Stimulated activated CD4-positive, alpha-beta T cell treated with anti-CD3 and anti-CD28 coated beads, Interleukin-4, amount 100 ng/mL, for 1 hour (primary cell): ENCODE results near the gene LYRM1.
"Not testable (repeated sequence)": the region's sequence is repeated elsewhere in the genome, so short reads cannot be mapped to it uniquely, and the experiment has no call there.

ENCODE experiments used
- DNase-seq: peaks from one replicate; pipeline ENCODE4 v3.0.0-alpha.2; 2020

Gene LYRM1

DNA sequence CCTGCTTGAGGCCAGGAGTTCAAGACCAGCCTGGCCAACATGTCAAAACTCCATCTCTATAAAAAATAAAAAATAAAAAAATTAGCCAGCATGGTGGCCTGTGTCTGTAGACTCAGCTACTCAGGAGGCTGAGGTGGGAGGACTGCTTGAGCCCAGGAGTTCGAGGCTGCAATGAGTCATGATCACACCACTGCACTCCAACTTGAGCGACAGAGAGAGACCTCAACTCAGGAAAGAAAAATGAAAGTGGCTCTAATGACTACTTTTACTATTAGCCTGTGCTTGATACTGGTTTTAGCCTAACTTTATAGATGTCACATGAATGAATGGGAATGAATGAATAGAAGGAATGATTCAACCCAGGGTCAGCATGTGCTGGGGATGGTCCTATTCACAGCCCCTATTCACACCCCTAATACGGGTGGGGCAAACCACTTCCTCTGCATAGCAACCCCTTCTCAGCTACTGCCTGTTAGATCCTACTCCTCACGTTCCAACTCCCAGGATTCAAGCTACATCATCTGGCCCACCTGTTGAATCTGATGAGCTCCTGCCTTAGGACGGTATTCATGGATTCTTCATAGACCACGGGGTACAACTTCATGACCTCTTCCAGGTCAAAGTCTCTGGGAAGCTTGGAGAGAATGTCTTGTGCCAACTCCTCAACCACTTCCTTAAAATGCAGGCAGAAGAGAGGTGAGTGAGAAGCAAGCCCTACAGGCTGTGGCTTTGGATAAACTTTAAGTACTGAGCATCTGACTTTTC lies 40.5 kb downstream of the LYRM1 start:
- no peak for DNase-seq

DNA sequence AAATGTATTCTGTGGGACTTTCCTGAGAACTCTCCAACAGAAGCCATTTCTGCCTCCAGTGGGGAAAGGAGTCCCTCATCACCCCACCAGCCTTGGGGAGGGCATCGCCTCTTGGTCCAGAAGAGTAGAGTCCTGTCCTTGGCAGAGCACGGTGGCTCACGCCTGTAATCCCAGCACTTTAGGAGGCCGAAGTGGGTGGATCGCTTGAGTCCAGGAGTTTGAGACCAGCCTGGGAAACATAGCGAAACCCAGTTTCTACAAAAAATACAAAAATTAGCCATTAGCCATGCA lies 41.0 kb downstream of the LYRM1 start:
- DNase-seq, result no peak

DNA sequence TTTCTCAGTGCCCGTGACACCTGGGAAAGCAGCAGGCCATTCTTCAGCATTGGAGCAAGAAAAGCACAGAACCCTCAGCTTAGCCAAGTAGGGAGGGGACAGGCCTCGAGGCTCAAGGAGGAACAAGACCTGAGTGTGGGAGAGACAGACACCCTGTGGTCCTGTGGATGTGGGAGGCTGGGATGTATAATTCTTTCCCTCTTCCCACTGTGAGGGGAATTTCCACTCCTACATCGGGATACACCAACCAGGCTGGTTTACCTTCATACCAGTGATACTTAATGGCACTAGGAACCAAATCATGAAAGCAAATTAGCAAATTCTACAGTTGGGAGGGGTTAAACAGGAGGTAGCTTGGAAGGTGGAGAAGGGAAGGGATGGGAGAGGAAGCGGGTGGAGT lies 41.7 kb downstream of the LYRM1 start:
- DNase-seq, result no peak

DNA sequence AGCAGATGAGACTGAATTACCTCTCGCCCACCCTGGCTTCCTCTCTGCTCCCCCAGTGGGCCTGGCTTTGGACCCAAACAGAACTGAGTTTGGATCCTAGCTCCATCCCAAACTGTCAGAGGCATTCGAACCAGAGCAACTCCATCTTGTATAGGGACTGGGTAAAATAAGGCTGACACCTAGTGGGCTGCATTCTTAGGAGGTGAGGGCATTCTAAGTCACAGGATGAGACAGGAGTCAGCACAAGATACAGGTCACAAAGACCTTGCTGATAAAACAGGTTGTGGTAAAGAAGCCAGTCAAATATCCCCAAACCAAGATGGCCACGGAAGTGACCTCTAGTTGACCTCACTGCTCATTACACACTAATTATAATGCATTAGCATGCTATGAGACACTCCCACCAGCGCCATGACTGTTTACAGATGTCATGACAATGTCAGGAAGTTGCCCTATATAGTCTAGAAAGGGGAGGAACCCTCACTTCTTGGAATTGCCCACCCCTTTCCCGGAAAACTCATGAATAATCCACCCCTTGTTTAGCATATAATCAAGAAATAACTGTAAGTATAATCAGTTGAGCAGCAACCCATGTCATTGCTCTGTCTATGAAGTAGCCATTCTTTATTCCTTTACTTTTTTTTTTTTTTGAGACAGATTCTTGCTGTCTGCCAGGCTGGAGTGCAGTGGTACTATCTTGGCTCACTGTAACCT lies 44.4 kb downstream of the LYRM1 start:
- DNase-seq, result peak; percentile 21

DNA sequence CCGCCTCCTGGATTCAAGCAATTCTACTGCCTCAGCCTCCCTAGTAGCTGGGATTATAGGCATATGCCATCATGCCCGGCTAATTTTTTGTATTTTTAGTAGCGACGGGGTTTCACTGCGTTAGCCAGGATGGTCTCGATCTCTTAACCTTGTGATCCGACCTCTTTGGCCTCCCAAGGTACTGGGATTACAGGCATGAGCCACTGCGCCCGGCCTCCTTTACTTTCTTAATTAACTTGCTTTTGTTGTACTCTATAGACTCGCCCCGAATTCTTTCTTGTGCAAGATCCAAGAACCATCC lies 45.0 kb downstream of the LYRM1 start:
- DNase-seq, result not testable (repeated sequence)

DNA sequence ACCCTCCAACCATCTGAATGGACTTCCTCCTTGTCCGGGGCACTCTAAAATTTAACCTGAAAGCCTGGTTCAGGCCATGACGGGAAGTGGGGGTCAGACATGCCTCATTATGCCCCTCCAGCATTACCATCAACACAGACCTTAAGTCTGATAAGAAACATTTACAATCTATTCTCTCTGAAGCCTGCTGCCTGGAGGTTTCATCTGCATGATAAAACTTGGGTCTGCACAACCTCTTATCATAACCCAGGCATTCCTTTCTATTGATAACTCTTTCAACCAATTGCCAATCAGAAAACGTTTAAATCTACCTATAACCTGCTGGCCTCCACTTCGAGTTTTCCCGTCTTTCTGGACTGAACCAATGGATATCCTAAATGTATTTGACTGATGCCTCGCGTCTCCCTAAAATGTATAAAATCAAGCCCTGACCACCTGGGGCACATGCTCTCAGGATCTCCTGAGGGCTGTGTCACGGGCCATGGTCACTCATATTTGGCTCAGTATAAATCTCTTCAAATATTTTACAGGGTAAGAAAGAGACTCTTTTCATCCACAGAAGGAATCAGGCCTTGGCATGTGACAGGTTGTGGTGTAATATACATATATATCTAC lies 45.6 kb downstream of the LYRM1 start:
- no peak for DNase-seq

DNA sequence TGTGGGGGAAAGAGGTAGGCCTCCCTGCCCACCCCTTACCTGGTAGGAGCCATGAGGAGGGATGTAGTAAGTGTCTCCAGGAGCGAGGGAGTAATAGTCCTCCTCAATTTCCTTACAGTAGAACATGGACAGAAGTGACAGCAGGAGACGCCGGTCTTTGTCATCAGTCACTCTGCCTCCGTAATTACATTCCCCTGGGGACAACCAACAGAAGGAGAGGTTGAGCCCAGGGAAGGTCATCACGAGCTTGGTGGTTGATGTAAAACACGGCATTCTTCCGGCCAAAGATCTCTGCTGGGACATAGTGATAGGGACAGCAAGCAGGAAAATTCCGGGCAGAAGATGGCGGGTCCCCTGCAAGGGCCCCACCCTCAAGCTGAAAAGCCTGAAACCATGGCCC lies 47.9 kb downstream of the LYRM1 start:
- DNase-seq, result no peak

DNA sequence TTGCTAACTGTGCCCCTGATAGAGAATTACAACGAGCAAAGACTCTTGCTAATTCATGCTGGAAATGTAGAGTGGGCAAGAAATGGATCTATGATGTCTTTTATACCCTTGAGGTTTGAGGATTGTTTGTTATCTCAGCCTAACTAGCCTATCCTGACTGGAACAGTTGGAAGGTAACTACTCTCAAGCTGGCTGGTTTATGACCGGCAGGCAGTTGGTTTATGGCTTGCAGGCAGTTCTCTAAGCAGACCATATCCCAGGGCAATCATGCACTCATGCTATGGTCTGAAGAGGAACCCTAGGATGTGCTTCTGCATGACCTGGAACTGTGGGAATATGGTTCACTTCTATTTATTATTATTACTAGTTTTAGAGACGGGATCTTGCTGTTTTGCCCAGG lies 49.1 kb downstream of the LYRM1 start:
- no peak for DNase-seq

DNA sequence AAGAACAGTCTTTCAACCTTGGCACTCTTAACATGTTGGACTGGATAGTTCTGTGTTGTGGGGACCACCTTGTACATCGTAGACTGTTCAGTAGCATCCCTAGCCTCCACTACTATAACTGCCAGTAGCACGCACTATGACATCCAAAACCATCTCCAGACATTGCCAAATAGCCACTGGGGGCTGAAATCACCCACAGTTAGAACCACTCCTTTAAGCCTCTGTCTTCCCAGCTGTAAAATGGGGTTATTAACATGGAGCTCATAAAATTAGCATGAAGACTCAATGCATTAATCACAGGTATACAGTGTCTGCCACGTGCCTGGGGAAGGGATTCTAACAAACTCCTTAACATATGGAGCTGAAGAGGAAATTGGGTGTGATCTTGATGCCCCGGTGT lies 49.7 kb downstream of the LYRM1 start:
- DNase-seq, result no peak

DNA sequence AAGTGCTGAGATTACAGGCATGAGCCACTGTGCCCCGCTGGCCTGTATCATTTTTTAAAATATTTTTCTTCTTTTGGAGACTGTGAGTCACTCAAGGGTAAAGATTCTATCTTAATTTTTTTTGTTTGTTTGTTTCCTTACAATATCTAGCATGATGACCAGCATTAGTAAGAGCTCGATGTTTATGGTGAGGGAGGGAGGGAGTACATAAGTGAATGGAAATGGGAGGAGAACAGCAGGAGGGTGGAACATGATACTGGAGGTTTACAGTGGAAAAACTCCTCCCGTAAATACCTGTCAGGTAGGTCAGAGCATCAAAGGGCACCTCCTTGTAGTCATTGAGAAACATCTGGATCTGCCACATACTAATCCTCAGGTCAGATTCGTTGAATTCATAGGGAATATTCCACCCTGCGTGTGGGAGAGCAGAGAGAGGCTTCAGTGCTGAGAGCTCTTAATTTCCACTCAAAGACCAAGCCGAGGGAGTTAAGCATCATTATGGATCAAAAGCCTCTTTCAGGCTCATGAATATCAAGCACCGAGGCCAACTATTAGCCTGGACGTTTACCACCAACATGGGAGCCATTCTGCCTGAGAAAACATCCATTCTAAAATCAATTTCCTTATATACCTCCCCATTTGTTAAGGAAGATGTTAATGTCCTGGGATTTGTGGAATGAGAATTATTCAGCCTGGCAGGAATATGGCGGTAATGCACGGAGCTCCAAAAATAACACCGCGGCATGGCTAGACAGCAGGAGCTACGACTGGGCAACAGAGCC lies 51.8 kb downstream of the LYRM1 start:
- no peak for DNase-seq

DNA sequence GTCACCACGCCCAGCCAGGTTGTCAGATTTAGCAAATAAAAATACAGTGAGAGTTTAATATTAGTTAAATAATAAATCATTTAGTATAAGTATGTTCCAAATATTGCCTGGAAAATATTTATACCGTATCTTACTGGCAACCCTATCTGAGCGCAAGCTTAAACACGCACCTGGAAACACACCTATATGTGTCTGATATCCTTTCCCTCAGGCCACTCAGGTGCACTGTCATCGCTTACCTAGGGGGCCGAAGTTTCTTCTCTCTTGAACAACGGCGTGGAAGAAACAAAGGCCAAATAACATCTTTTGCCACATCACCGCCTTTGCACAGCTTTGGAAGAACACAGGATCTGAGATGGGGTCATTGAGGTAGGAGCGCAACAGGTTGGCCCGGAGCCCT lies 54.0 kb downstream of the LYRM1 start:
- DNase-seq, result no peak

DNA sequence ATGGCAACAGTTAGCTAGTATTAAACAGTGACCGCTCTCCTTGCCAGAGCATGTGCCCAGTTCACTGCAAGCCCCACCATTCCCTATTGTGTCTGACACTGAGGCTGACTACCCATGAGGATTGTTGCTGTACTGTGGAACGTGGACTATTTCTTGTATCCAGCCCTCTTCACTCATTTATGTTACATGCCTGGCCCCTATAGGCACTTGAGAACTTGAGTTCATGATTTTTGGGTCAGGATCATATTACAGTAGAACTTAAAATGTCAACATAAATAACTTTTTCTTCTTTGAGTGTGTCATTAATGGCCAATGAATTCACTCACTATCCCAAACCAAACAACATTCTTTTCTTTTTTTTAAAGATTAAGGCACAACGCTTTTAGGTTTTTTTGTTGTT lies 55.7 kb downstream of the LYRM1 start:
- DNase-seq, result no peak

DNA sequence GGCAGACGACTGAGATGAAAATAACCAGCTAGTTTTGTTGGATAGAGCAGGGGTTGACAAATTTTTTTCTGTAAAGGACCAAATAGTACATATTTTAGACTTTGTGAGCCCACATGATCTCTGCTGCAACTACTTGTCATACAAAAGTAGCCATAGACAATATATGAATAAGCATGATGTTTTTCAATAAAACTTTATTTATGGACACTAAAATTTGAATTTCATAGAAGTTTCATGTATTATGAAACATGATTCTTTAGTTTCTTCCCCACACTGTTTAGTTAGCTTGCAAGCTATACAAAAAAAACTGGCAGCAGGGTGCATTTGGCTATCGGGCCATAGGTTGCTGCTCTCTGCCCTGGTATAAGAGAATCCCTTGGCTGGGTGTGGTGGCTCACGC lies 56.6 kb downstream of the LYRM1 start:
- DNase-seq, result no peak

DNA sequence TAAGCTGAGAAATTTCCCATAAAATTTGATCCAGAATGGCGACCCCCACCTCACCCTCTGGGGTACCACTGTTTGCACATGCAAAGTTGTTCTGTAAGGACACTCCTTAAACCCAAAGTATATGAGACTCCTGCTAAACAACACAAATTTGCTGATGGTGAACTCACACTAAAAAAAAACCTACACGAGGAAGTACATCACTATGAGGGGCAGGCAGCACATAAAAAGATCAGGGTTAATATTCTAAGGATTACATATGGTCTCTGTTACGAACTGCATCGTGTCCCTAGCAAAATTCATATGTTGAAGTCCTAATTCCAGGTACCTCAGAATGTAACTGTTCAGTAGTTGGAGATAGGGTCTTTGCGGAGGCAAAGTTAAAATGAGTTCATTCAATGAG lies 60.3 kb downstream of the LYRM1 start:
- no peak for DNase-seq

DNA sequence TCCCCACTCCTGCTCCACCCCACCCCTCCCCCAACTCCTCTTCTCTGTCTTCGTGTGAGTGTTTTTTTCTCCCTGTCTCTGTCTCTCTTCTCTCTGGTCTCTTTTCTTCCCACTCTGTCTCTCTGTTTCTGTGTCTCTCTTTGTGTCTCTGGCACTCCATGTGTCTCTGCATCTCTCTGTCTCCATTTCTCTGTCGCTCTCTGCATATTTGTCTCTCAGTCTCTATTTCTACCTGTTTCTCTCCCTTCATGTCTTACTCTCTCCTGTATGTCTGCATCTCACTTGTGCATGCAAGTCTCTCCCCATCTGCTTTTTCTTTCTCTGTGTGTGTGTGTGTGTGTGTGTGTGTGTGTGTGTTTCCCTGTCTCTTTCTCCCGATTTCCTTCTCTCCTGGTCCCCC lies 68.2 kb downstream of the LYRM1 start:
- DNase-seq, result no peak

DNA sequence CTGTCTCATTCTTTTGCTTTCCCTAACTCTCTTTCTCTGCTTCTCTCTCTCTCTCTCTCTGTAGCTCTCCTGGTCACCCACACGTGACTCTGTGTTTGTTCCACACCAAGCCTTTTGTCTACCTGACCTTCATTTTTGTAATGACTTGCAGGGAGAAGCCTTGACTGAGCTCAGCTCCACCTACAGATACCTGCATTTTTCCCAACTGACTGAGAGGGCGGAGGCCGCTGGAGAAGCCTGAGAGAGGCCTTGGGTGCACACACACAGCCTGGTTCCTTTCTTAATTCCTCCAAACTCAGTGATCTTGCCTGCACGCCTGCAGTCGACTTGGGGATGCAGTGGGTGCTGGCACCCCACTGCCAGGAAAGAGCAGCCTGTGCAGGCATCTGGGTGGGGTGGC lies 68.8 kb downstream of the LYRM1 start:
- DNase-seq, result no peak

DNA sequence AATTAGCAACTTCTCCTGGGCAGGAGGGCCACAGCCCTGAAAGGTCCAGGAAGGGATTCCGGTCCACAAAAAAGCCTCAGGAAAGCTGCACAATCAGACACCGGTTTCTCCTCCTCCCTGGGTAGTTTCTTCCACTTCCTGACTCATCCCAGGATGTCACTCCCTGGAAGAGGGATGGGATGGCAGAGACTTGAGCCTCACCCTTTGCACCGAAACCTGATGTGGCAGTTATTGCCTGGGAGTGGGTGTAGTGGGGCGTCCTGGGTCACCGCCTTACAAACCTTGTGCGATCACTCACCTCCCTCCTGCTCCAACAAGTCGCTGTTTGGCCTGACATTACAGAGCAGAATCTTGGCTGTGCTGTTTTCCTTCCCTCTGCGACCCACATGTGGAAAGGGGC lies 70.8 kb downstream of the LYRM1 start:
- no peak for DNase-seq

DNA sequence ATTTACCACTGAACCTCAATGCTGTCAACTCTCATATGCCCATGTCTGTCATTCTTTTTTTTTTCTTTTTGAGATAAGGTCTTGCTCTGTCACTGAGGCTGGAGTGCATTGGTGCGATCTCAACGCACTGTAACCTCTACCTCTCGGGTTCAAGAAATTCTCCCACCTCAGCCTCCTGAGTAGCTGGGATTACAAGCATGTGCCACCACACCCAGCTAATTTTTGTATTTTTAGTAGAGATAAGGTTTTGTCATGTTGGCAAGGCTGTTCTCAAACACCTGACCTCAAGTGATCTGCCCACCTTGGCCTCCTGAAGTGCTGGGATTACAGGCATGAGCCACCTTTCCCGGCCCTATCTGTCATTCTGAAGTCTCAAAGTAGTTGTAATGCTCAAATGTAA lies 72.6 kb downstream of the LYRM1 start:
- DNase-seq, result not testable (repeated sequence)
